Measurements from ENCODE around the gene RAB14. TPM values are rescaled to one million over a fixed set of nuclear protein-coding genes. Genes with fewer than 3 reads are reported as not detected.

The RAB14 gene
- total and polyA plus RNA-seq, 2 experiments from 2014 or later, result 22.8 to 31.0 TPM

DNA sequence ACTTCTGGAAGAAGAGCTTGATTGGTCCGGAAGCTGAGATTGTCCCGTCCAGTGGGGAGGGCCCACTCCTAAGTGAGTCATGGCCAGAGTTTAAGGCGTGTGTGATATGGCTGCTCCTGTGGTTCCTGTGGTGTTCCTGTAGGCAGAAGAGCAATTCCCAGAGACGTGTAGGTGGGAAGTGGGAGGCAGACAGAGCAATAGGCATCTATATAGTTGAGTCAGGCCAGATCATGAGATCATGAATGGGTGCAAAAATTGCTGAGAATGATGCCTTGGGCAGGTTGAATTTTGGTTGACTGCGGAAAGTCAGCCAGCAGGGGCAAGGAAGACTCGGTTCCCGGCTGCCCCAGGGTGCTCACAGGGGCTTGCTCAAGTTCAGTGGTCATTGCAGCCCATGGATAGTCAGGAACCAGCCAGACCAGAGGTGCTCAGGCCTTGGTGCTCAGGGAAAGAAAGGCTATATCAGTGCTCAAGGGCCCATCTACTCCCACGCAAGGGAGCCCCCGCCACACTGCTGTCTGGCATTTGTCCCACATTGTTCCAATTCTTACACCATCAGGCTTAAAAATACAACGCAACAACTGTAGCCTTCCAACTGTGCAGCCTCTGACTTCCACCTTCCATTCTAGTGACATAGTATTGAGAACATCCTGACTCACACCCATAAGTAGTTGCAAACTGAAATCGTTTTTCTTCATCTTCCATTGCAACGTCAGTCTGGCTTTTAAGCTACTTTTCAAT lies 45.3 kb upstream of the RAB14 start:
- Mint-ChIP-seq H3K4me3 (no peak overlapping the region), H3K27me3 (ENCODE audit: insufficient read depth, low read depth, poor library complexity) (no peaks in the 10 kb centered on the region), H3K36me3 (ENCODE audit: low read depth) (no peaks in the 10 kb centered on the region; the same call in none of the 3 replicates), H3K4me1 (no peaks in the 10 kb centered on the region), H3K27ac (no peak overlapping the region), H3K9me3 (peaks cover 14% of the 10 kb centered on the region)
- Histone ChIP-seq H3F3A (replicated peaks; ENCODE audit: low read depth) (no peaks in the 10 kb centered on the region), H3K4me2 (no peak overlapping the region), H3K36me3 (ENCODE audit: insufficient read depth) (no peaks in the 10 kb centered on the region), H3K79me2 (replicated peaks; ENCODE audit: insufficient read depth) (no peaks in the 10 kb centered on the region), H4K20me1 (replicated peaks; ENCODE audit: insufficient read depth) (no peaks in the 10 kb centered on the region), H3K27ac (ENCODE audit: low read depth) (no peak overlapping the region), H3K4me1 (ENCODE audit: insufficient read depth) (no peaks in the 10 kb centered on the region), H3K4me3 (no peak overlapping the region), H3K27me3 (ENCODE audit: insufficient read depth) (0 out of 2 replicates have a peak, but pooled peaks cover 4% of the 10 kb centered on the region), H2AFZ (no peak overlapping the region), H3K9me2 (ENCODE audit: insufficient read depth) (0 out of 2 replicates have a peak, but pooled peaks cover 8% of the 10 kb centered on the region)
- DNase-seq (ENCODE audit: low spot score), result no peak
- ATAC-seq, result no peak
- TF ChIP-seq EZH2phosphoT487 (IDR thresholded peaks at IDR 0.05; ENCODE audit: unreplicated experiment), result no peak
- no peak for TF ChIP-seq ZNF331 (CRISPR knock-in tag; IDR thresholded peaks at IDR 0.05; ENCODE audit: low read depth)
- TF ChIP-seq, protein P1, sequence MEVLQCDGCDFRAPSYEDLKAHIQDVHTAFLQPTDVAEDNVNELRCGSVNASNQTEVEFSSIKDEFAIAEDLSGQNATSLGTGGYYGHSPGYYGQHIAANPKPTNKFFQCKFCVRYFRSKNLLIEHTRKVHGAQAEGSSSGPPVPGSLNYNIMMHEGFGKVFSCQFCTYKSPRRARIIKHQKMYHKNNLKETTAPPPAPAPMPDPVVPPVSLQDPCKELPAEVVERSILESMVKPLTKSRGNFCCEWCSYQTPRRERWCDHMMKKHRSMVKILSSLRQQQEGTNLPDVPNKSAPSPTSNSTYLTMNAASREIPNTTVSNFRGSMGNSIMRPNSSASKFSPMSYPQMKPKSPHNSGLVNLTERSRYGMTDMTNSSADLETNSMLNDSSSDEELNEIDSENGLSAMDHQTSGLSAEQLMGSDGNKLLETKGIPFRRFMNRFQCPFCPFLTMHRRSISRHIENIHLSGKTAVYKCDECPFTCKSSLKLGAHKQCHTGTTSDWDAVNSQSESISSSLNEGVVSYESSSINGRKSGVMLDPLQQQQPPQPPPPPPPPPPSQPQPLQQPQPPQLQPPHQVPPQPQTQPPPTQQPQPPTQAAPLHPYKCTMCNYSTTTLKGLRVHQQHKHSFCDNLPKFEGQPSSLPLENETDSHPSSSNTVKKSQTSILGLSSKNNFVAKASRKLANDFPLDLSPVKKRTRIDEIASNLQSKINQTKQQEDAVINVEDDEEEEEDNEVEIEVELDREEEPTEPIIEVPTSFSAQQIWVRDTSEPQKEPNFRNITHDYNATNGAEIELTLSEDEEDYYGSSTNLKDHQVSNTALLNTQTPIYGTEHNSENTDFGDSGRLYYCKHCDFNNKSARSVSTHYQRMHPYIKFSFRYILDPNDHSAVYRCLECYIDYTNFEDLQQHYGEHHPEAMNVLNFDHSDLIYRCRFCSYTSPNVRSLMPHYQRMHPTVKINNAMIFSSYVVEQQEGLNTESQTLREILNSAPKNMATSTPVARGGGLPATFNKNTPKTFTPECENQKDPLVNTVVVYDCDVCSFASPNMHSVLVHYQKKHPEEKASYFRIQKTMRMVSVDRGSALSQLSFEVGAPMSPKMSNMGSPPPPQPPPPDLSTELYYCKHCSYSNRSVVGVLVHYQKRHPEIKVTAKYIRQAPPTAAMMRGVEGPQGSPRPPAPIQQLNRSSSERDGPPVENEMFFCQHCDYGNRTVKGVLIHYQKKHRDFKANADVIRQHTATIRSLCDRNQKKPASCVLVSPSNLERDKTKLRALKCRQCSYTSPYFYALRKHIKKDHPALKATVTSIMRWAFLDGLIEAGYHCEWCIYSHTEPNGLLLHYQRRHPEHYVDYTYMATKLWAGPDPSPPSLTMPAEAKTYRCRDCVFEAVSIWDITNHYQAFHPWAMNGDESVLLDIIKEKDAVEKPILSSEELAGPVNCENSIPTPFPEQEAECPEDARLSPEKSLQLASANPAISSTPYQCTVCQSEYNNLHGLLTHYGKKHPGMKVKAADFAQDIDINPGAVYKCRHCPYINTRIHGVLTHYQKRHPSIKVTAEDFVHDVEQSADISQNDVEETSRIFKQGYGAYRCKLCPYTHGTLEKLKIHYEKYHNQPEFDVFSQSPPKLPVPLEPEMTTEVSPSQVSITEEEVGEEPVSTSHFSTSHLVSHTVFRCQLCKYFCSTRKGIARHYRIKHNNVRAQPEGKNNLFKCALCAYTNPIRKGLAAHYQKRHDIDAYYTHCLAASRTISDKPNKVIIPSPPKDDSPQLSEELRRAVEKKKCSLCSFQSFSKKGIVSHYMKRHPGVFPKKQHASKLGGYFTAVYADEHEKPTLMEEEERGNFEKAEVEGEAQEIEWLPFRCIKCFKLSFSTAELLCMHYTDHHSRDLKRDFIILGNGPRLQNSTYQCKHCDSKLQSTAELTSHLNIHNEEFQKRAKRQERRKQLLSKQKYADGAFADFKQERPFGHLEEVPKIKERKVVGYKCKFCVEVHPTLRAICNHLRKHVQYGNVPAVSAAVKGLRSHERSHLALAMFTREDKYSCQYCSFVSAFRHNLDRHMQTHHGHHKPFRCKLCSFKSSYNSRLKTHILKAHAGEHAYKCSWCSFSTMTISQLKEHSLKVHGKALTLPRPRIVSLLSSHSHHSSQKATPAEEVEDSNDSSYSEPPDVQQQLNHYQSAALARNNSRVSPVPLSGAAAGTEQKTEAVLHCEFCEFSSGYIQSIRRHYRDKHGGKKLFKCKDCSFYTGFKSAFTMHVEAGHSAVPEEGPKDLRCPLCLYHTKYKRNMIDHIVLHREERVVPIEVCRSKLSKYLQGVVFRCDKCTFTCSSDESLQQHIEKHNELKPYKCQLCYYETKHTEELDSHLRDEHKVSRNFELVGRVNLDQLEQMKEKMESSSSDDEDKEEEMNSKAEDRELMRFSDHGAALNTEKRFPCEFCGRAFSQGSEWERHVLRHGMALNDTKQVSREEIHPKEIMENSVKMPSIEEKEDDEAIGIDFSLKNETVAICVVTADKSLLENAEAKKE (CRISPR knock-in tag; IDR thresholded peaks at IDR 0.05), result no peak
- TF ChIP-seq, protein P2, sequence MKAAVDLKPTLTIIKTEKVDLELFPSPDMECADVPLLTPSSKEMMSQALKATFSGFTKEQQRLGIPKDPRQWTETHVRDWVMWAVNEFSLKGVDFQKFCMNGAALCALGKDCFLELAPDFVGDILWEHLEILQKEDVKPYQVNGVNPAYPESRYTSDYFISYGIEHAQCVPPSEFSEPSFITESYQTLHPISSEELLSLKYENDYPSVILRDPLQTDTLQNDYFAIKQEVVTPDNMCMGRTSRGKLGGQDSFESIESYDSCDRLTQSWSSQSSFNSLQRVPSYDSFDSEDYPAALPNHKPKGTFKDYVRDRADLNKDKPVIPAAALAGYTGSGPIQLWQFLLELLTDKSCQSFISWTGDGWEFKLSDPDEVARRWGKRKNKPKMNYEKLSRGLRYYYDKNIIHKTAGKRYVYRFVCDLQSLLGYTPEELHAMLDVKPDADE (IDR thresholded peaks at IDR 0.05), result no peak
- TF ChIP-seq POLR2AphosphoS5 (IDR thresholded peaks at IDR 0.05; ENCODE audit: low read depth), result no peak
- TF ChIP-seq, protein P3, sequence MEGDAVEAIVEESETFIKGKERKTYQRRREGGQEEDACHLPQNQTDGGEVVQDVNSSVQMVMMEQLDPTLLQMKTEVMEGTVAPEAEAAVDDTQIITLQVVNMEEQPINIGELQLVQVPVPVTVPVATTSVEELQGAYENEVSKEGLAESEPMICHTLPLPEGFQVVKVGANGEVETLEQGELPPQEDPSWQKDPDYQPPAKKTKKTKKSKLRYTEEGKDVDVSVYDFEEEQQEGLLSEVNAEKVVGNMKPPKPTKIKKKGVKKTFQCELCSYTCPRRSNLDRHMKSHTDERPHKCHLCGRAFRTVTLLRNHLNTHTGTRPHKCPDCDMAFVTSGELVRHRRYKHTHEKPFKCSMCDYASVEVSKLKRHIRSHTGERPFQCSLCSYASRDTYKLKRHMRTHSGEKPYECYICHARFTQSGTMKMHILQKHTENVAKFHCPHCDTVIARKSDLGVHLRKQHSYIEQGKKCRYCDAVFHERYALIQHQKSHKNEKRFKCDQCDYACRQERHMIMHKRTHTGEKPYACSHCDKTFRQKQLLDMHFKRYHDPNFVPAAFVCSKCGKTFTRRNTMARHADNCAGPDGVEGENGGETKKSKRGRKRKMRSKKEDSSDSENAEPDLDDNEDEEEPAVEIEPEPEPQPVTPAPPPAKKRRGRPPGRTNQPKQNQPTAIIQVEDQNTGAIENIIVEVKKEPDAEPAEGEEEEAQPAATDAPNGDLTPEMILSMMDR (conservative IDR thresholded peaks at IDR 0.05; ENCODE audit: low read depth in 2 of 2), result no peak
- TF ChIP-seq STAT1 (IDR thresholded peaks at IDR 0.05; ENCODE audit: unreplicated experiment), result no peak
- no peak for TF ChIP-seq ZNF114 (CRISPR knock-in tag; IDR thresholded peaks at IDR 0.05)
- no peak for TF ChIP-seq EZH2 (IDR thresholded peaks at IDR 0.05; ENCODE audit: low read depth, unreplicated experiment)
- TF ChIP-seq NANOG (IDR thresholded peaks at IDR 0.05; ENCODE audit: borderline replicate concordance), result no peak
- TF ChIP-seq CREB1 (CRISPR knock-in tag; IDR thresholded peaks at IDR 0.05; ENCODE audit: low read depth), result no peak
- TF ChIP-seq, protein P4, sequence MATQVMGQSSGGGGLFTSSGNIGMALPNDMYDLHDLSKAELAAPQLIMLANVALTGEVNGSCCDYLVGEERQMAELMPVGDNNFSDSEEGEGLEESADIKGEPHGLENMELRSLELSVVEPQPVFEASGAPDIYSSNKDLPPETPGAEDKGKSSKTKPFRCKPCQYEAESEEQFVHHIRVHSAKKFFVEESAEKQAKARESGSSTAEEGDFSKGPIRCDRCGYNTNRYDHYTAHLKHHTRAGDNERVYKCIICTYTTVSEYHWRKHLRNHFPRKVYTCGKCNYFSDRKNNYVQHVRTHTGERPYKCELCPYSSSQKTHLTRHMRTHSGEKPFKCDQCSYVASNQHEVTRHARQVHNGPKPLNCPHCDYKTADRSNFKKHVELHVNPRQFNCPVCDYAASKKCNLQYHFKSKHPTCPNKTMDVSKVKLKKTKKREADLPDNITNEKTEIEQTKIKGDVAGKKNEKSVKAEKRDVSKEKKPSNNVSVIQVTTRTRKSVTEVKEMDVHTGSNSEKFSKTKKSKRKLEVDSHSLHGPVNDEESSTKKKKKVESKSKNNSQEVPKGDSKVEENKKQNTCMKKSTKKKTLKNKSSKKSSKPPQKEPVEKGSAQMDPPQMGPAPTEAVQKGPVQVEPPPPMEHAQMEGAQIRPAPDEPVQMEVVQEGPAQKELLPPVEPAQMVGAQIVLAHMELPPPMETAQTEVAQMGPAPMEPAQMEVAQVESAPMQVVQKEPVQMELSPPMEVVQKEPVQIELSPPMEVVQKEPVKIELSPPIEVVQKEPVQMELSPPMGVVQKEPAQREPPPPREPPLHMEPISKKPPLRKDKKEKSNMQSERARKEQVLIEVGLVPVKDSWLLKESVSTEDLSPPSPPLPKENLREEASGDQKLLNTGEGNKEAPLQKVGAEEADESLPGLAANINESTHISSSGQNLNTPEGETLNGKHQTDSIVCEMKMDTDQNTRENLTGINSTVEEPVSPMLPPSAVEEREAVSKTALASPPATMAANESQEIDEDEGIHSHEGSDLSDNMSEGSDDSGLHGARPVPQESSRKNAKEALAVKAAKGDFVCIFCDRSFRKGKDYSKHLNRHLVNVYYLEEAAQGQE (IDR thresholded peaks at IDR 0.05; ENCODE audit: unreplicated experiment), result no peak
- no peak for TF ChIP-seq JUNB (IDR thresholded peaks at IDR 0.05; ENCODE audit: unreplicated experiment)
